HG03575 (cell line): ENCODE data around the gene BTBD9.
"Not testable (repeated sequence)": the region's sequence is repeated elsewhere in the genome, so short reads cannot be mapped to it uniquely, and the experiment has no call there.

ENCODE experiments used
- ATAC-seq: cut with Tn5 transposase; IDR thresholded peaks from one replicate; pipeline ENCODE4 v1.9.1; 2021; ENCODE audit not compliant: unreplicated experiment, insufficient number of reproducible peaks, low FRiP score; ENCODE audit errors: extremely low read depth

BTBD9 gene

DNA sequence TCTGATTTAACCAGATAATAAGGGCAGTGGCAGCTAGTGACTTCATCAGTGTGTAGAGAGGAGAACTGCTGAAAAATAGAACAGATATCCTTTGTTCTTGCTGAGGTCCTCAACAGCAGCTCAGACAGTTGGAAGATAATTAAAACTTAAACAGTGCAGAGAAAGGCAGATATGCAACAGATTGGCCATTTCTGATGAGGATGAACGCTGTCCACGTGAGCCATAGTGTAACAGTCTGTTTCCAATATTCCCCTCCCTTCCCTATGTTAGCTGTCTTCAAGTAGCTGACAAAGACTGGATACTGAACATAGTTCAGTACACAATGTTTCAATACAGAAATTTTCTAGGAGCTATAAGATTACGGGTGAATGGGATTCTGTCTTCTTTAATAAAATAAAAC is 291.4 kb downstream of the BTBD9 start:
- ATAC-seq, result no peak

DNA sequence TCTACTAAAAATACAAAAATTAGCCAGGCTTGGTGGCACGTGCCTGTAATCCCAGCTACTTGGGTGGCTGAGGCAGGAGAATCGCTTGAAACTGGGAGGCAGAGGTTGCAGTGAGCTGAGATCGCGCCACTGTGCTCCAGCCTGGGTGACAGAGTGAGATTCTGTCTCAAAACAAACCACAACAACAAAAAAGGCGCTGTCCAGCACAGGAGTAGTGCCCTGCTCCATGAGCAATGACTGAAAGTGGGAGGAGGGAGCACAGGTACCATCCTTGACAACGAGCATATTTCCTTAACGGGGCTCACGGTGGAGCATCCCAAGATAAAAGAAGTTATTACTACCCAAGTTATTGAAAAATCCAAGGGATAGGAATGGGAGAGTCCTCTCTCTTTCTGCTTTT is 291.9 kb downstream of the BTBD9 start:
- ATAC-seq, result not testable (repeated sequence)

GRCh38 chr6:38346291-38347079 is 293.2 kb downstream of the BTBD9 start:
- no peak for ATAC-seq

- ATAC-seq, result no peak
Observed at GRCh38 chr6:38345586-38345985, 294.1 kb downstream of the BTBD9 start.

DNA sequence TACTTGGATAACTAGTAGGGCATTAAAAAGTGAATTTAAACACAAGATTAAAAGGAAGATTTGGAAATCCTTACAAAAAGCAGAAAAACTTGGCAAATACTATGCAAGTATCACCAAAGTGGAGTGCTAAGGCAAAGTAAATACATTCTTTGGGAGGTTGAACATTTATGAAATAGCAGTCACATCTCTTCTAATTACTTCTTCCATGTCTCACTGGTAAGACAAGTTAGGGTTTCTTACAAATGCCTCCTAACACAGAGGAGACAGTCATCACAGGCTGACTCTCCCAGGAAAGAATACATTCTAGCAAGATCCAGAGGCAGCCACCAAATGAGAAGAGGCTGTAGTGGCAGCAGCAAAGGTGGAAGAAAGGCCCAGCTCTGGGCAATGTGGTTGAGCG is 298.2 kb downstream of the BTBD9 start:
- no peak for ATAC-seq

DNA sequence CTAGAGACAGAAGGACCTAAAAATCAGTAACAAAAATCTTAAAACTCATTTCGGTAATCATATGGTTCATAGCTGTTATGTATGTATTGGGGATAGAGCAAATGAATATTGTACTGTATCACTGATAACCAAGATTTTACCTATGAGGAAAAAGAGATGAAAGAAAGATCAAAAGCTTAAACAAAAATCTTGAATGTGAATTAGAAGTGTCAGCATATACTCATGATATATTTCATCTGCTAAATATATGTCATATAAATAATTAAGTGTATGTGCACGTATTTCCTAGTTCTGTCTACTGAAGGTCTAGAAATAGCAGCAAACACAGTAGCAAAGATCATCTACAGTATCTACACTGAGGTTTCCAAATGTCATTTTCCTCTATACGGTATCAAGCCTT is 299.8 kb downstream of the BTBD9 start:
- no peak for ATAC-seq

DNA sequence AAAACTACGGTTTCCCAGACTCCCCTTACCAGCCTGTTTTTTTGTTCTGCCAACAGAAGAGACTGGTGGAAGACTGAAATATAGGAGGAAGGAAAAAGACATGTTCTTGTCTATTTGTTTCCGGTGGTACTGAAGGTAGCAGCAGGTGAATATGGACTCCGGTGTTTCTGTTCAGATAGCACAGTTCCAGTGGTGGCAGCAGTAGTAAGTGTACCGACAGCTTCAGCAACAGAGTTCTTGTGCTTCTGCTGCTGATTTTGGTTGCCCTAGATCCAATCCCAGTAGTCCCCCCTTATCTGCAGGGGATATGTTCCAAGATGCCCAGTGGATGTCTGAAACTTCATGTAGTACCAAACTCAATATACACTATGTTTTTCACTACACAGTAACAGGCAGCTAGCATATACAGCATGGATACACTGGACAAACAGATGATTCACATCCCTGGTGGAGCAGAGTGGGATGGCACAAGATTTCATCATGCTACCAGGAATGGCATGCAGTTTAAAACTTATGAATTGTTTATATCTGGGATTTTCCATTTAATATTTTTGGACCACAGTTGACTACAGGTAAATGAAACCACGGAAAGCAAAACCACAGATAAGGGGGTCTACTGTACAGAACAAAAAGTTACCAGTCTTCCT is 301.8 kb downstream of the BTBD9 start:
- ATAC-seq, result no peak

- ATAC-seq, result no peak
Observed at GRCh38 chr6:38336922-38337321, 302.8 kb downstream of the BTBD9 start.

DNA sequence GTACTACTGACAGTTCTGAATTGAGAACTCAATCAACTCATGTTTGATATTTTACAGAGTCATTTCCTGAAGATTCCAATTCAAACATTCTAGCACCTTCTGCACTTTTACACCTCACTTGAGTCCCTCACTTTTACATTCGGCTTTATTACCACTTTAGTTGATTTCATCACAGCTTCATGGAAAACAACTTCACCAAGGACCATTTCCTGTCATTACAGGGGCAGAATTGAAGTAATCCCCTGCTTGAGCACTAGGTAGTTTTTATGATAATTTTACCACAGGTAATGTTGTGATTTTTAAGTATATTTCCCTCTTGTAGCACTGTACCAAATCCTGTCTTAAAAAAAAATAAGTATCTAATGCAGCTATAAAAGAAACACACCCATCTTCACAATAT is 312.9 kb downstream of the BTBD9 start:
- ATAC-seq, result no peak

- no peak for ATAC-seq
Observed at GRCh38 chr6:38323216-38323615, 316.5 kb downstream of the BTBD9 start.

GRCh38 chr6:38322138-38322537 is 317.6 kb downstream of the BTBD9 start:
- ATAC-seq, result no peak

- ATAC-seq, result no peak
Observed at GRCh38 chr6:38320843-38321242, 318.9 kb downstream of the BTBD9 start.

GRCh38 chr6:38320358-38320757 is 319.4 kb downstream of the BTBD9 start:
- ATAC-seq, result no peak

- no peak for ATAC-seq
Observed at GRCh38 chr6:38319256-38320212, 320.2 kb downstream of the BTBD9 start.

GRCh38 chr6:38316099-38316868 is 323.4 kb downstream of the BTBD9 start:
- no peak for ATAC-seq

DNA sequence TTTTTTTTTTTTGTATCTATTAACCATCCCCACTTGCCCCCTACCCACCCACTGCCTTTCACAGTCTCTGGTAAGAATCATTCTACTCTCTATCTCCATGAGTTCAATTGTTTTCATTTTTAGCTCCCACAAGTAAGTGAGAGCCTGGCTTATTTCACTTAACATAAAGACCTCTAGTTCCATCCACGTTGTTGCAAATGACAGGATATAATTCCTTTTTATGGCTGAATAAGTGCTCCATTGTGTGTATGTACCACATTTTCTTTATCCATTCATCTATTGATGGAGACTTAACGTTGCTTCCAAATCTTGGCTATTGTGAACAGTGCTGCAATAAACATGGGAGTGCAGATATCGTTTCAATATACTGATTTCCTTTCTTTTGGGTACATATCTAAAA is 328.5 kb downstream of the BTBD9 start:
- ATAC-seq, result no peak

DNA sequence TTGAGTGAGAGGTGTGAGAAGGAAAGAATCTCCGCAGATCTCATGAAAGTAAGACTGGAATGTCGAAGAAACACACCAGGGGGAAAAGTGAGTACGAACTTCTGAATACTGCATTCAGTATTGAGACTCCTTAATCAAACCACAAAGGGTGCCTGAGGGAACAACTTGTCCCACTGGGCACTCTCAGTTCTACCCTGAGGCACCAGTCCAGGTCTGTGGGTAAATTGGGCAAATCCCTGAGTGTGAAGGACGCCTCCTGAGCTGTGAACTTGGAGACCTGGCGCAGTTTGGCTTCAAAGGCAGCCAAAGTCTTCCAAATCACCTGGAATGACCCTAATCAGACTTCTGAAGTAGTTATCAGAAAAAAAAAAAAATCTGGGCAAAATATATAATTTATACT is 329.7 kb downstream of the BTBD9 start:
- no peak for ATAC-seq

DNA sequence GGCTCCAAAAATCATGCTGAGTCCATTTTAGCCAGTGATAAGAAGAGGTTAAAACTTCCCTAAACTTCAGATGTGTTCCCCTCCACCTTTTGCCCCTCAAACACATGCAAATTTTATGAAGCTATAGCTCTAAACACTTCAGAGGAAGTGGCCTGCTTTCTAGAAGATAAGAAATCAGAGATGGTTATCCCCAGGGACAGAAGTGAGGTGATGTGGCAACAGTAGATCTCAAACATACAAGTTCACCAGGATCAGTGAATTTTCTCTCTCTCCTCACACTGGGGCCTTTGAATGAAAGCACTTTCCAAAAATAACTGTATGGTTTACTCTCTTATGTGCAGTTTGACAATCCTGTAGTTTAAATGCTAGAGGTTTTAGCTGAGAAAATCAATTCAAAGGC is 332.0 kb downstream of the BTBD9 start:
- ATAC-seq, result no peak

GRCh38 chr6:38306931-38307330 is 332.8 kb downstream of the BTBD9 start:
- no peak for ATAC-seq
